Panc1 (cell line): ENCODE measurements around the gene FCMR. TPM values are rescaled to one million over a fixed set of nuclear protein-coding genes. Genes with fewer than 3 reads are reported as not detected.

Experiments
- ATAC-seq: fragments of 200-7000 bp; cut with Tn5 transposase; 2 replicates; pipeline ENCODE4 v1.9.1; 2020; ENCODE audit warnings: mild to moderate bottlenecking, moderate library complexity
- BruUV-seq: library from RNA; stranded (reverse); fragments of 400-500 nt; replicated peaks from 2 replicates; lab custom pipeline; 2021; lab: Mats Ljungman, UMichigan
- CTCF ChIA-PET: fragments of 300-600 bp; sonication (Branson Sonifier 250); formaldehyde crosslinking; loops from one replicate; lab custom pipeline; 2022; ENCODE audit warnings: antibody characterized with exemption; lab: Charles Lee
- POLR2A ChIA-PET: fragments of 300-600 bp; sonication (Branson Sonifier 250); formaldehyde crosslinking; loops from one replicate; lab custom pipeline; 2022; ENCODE audit warnings: antibody characterized with exemption; lab: Charles Lee
- DNase-seq: peaks from one replicate; pipeline ENCODE4 v3.0.0-alpha.2; 2010; ENCODE audit warnings: low read depth, low spot score
- H3K27ac ChIP-seq: 2 replicates; pipeline ENCODE4 v1.5.1; 2011; ENCODE audit warnings: mild to moderate bottlenecking, low read length, inconsistent platforms
- H3K27me3 ChIP-seq: fragments of 200-500 bp; sonication (Bioruptor generic); 2 replicates; pipeline ENCODE4 v1.6.0; 2014; ENCODE audit warnings: low read length, inconsistent platforms; ENCODE audit not compliant: control insufficient read depth, insufficient read depth
- H3K36me3 ChIP-seq: fragments of 200-500 bp; sonication (Bioruptor generic); 2 replicates; pipeline ENCODE4 v1.5.1; 2014; ENCODE audit warnings: inconsistent platforms, mild to moderate bottlenecking, low read length, moderate library complexity; ENCODE audit not compliant: control insufficient read depth, insufficient read depth
- H3K4me1 ChIP-seq: 2 replicates; pipeline ENCODE4 v1.5.1; 2011; ENCODE audit warnings: inconsistent platforms, mild to moderate bottlenecking, low read length, moderate library complexity; ENCODE audit not compliant: control insufficient read depth, insufficient read depth
- H3K4me3 ChIP-seq, 2 experiments: 2 replicates each; pipeline ENCODE4 v1.5.1; 2011 to 2012; ENCODE audit warnings: low read depth in 2 of 2, low read length in 2 of 2, mild to moderate bottlenecking in 2 of 2, inconsistent platforms in 1 of 2, moderate library complexity in 1 of 2
- H3K9me3 ChIP-seq: fragments of 200-500 bp; sonication (Bioruptor generic); 2 replicates; pipeline ENCODE4 v1.5.1; 2014; ENCODE audit warnings: low read depth, mild to moderate bottlenecking, inconsistent platforms, low read length, moderate library complexity; ENCODE audit not compliant: control insufficient read depth, insufficient read depth
- CTCF ChIP-seq: fragments of 450-650 bp; IDR thresholded peaks from 2 replicates; pipeline ENCODE4 v1.5.1; 2017; ENCODE audit warnings: mild to moderate bottlenecking
- POLR2AphosphoS5 ChIP-seq: IDR thresholded peaks from 2 replicates; pipeline ENCODE4 v1.6.1; 2012; ENCODE audit warnings: mild to moderate bottlenecking, low read depth, low read length, moderate library complexity
- SIN3A ChIP-seq: IDR thresholded peaks from 2 replicates; pipeline ENCODE4 v1.6.1; 2012; ENCODE audit warnings: low read depth, mild to moderate bottlenecking, low read length, moderate library complexity, borderline replicate concordance; ENCODE audit not compliant: insufficient read depth
- TCF7L2 ChIP-seq: IDR thresholded peaks from 2 replicates; pipeline ENCODE4 v1.6.1; 2011; ENCODE audit warnings: mild to moderate bottlenecking, low read depth, low read length, inconsistent platforms
- in situ Hi-C: cut with HindIII; loops from 2 replicates; pipeline ENCODE4 v1.10.0; 2016; ENCODE audit warnings: low sequenced_read_pairs, low pct_unique_long_range_greater_than_20kb
- intact Hi-C: fragments of 100-400 bp; cut with micrococcal nuclease; formaldehyde crosslinking; loops from one replicate; pipeline ENCODE4 v1.10.0; 2022; ENCODE audit not compliant: unreplicated experiment
- total RNA-seq: library from RNA; stranded (reverse); gene quantifications from one replicate; pipeline ENCODE4 v1.2.1, GENCODE V29; 2021; ENCODE audit not compliant: unreplicated experiment
- TF ChIP-seq, protein P1 (sequence below), 2 experiments: IDR thresholded peaks; 2 replicates each; pipeline ENCODE4 v1.6.1; 2011 to 2012; ENCODE audit warnings: low read depth in 2 of 2, control low read depth in 1 of 2, low read length in 1 of 2, mild to moderate bottlenecking in 1 of 2, moderate library complexity in 1 of 2; ENCODE audit not compliant: insufficient read depth in 1 of 2

FCMR gene
- total RNA-seq, 1 experiment from 2014 or later, result 0.41 TPM

GRCh38 chr1:206902702-206903101 is 19.0 kb downstream of the FCMR start:
- CTCF ChIA-PET, result no interaction called here
- H3K4me3 ChIP-seq, result no peak overlapping the region

DNA sequence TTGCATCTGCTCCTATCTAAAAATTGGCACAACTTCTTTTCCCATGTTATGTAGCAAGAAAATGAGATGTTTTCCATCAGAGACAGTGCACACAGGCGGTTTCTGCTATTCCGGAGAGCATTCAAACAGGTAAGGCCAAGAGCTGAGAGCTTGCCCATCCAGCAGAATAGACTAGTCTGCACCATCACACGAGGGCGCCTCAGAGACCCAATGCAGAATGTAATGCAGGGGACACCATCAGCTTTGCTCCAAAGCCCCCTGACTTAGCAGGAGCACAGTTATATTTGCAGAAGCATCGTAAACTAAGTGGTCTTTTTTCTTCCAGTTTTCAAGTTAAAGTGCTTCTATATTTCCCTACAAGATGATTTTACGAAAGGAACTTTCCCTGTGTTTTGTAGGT is 19.8 kb downstream of the FCMR start:
- intact Hi-C loops, result no loop called here
- POLR2A ChIA-PET, result no interaction called here
- H3K4me1 ChIP-seq, result no peaks in the 10 kb centered on the region
- no peak for DNase-seq
- CTCF ChIA-PET, result no interaction called here
- no peak for ATAC-seq
- no TSS peak for BruUV-seq
- in situ Hi-C loops, result no loop called here
- H3K36me3 ChIP-seq, result no peaks in the 10 kb centered on the region
- H3K4me3 ChIP-seq, result no peak overlapping the region
- H3K27me3 ChIP-seq, result no peaks in the 10 kb centered on the region
- no peaks in the 10 kb centered on the region for H3K9me3 ChIP-seq
- TF ChIP-seq SIN3A (no peak), POLR2AphosphoS5 (no peak)
- TF ChIP-seq, protein P1, sequence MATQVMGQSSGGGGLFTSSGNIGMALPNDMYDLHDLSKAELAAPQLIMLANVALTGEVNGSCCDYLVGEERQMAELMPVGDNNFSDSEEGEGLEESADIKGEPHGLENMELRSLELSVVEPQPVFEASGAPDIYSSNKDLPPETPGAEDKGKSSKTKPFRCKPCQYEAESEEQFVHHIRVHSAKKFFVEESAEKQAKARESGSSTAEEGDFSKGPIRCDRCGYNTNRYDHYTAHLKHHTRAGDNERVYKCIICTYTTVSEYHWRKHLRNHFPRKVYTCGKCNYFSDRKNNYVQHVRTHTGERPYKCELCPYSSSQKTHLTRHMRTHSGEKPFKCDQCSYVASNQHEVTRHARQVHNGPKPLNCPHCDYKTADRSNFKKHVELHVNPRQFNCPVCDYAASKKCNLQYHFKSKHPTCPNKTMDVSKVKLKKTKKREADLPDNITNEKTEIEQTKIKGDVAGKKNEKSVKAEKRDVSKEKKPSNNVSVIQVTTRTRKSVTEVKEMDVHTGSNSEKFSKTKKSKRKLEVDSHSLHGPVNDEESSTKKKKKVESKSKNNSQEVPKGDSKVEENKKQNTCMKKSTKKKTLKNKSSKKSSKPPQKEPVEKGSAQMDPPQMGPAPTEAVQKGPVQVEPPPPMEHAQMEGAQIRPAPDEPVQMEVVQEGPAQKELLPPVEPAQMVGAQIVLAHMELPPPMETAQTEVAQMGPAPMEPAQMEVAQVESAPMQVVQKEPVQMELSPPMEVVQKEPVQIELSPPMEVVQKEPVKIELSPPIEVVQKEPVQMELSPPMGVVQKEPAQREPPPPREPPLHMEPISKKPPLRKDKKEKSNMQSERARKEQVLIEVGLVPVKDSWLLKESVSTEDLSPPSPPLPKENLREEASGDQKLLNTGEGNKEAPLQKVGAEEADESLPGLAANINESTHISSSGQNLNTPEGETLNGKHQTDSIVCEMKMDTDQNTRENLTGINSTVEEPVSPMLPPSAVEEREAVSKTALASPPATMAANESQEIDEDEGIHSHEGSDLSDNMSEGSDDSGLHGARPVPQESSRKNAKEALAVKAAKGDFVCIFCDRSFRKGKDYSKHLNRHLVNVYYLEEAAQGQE (IDR thresholded peaks at IDR 0.05; ENCODE audit: insufficient read depth in 1 of 2, low read depth in 2 of 2, low read length in 1 of 2), result no peak
- H3K27ac ChIP-seq, result no peak overlapping the region

More at GRCh38 chr1:206902702-206903101, 19.0 kb downstream of the FCMR start:
- POLR2A ChIA-PET, result no interaction called here
- in situ Hi-C loops (no loop called here), intact Hi-C loops (no loop called here)
- ATAC-seq (no peak), DNase-seq (no peak)
- Histone ChIP-seq H3K9me3 (no peaks in the 10 kb centered on the region), H3K27ac (no peak overlapping the region), H3K4me1 (no peaks in the 10 kb centered on the region), H3K36me3 (no peaks in the 10 kb centered on the region), H3K27me3 (no peaks in the 10 kb centered on the region)
- no TSS peak for BruUV-seq
- no peak for TF ChIP-seq POLR2AphosphoS5
- no peak for TF ChIP-seq CTCF
- no peak for TF ChIP-seq SIN3A
- TF ChIP-seq, protein P1 (IDR thresholded peaks at IDR 0.05; ENCODE audit: insufficient read depth in 1 of 2, low read depth in 2 of 2, low read length in 1 of 2), result no peak
- TF ChIP-seq TCF7L2, result no peak
